GM21737 (cell line): ENCODE data around the gene RRBP1.

ENCODE experiments used
- ATAC-seq: cut with Tn5 transposase; IDR thresholded peaks from one replicate; pipeline ENCODE4 v1.9.1; 2021; ENCODE audit warnings: mild to moderate bottlenecking, moderate library complexity; ENCODE audit not compliant: unreplicated experiment

RRBP1 gene

GRCh38 chr20:17637985-17638640, 43.9 kb downstream of the RRBP1 start:
- ATAC-seq, result no peak

- no peak for ATAC-seq
Observed at GRCh38 chr20:17637413-17637780, 44.6 kb downstream of the RRBP1 start.

- no peak for ATAC-seq
Observed at GRCh38 chr20:17636523-17637412, 45.3 kb downstream of the RRBP1 start.

GRCh38 chr20:17635332-17636244, 46.5 kb downstream of the RRBP1 start:
- no peak for ATAC-seq

- no peak for ATAC-seq
Observed at GRCh38 chr20:17634661-17635331, 47.2 kb downstream of the RRBP1 start.

- no peak for ATAC-seq
Observed at GRCh38 chr20:17633850-17634500, 48.1 kb downstream of the RRBP1 start.

DNA sequence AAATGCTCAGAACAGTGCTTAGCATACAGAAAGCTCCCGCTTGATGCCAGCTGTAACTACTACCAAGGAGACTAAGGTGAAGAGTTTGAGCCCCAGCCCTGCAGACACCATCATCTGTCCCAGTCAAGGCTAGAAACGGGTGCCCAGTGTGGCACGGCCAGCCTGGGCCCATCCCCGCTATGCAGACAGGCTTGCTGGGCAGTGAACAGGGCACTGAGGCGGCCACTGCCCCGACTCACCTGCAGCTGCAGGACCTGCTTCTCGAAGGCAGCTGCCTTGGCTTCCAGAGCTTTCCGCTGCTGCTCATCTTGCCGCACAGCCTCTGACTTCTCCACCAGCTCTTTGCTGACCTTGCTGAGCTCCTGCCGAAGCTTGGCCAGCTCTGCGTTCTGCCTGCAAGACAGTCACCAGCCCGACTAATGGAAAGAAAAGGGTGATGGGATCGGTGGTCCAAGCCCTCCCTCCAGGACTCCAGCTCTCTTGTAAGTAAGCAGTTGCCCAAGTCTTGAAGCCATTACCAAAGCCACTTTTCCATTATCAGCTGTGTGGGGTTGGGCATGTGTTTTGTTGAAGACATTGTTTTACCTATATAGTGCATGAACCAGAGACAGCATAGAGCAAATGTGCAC, 48.7 kb downstream of the RRBP1 start:
- no peak for ATAC-seq

GRCh38 chr20:17631576-17632319, 50.3 kb downstream of the RRBP1 start:
- ATAC-seq, result no peak

DNA sequence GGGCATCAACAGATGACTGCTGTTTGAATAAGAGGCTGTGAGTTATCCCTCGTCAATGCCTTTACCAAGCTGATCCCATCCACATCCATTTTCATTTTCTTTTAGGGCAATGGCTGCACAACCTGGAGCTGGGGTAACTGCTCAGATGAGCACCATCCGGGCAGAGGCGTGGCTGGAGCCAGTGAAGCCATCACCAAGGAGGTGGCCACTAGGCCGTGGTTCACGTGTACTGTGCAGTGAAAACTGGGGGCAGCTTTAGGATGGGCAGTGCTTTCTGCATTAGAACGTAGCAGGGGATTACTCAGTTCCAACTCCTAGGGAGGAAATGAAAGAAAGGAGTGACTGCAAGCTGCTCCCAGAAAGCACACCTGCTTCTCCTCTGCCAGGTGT, 51.2 kb downstream of the RRBP1 start:
- ATAC-seq, result no peak

GRCh38 chr20:17630151-17630805, 51.8 kb downstream of the RRBP1 start:
- ATAC-seq, result no peak

DNA sequence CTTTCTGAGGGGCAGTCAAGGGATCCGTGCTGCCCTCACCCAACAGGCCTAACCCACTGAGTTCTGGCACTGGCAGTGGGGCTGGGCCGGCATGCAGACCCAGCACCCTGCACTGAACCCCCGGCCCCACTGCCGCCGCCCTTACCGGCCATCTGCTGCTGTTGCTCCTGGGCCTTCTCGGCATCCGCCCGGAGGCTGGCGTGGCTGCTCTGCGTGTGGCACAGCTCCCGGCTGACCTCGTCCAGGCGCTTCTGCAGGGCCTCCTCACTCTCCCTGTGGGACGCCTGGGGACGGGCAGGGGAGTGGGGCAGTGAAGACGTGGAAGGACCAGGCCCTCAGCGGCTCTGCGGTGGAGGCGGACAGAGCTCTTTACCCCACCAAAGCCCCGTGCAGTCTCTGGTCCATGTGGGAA, 52.4 kb downstream of the RRBP1 start:
- ATAC-seq, result no peak

- no peak for ATAC-seq
Observed at GRCh38 chr20:17629025-17629424, 53.0 kb downstream of the RRBP1 start.

DNA sequence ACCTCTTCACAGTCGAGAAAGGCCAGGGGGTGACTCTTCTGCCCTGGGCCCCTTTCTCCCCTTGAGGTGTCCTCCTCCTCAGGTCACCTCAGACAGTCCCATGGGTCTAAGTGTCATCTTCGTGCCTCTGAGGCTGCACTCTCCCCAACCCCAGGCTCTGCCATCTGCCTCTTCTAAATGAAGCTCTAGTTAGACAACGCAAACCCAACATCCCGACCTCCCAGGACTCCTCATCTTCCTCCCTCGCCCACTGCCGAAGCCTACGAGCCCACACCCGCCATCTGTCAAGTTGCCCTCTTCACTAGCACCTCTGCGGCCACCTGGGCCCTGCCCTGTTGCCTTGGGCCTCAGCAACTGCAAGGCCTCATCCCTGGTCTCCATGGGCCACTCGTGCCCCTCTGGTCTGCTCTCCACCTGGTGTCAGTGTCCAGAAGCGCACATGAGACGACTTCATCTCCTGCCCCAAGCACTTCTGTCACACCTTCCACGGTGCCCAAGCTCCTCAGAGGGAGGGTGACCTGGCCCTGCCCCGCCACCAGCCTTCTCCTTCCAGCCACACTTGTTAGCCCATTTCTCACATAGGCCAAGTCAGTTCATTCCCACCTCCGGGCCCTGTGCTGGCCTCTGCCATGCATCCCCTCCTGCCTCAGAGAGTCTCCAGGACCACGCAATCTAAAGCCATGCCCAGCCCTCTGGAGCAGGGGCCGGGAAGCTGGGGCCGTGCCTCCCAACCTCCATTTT, 53.8 kb downstream of the RRBP1 start:
- no peak for ATAC-seq

GRCh38 chr20:17627101-17627955, 54.7 kb downstream of the RRBP1 start:
- no peak for ATAC-seq

DNA sequence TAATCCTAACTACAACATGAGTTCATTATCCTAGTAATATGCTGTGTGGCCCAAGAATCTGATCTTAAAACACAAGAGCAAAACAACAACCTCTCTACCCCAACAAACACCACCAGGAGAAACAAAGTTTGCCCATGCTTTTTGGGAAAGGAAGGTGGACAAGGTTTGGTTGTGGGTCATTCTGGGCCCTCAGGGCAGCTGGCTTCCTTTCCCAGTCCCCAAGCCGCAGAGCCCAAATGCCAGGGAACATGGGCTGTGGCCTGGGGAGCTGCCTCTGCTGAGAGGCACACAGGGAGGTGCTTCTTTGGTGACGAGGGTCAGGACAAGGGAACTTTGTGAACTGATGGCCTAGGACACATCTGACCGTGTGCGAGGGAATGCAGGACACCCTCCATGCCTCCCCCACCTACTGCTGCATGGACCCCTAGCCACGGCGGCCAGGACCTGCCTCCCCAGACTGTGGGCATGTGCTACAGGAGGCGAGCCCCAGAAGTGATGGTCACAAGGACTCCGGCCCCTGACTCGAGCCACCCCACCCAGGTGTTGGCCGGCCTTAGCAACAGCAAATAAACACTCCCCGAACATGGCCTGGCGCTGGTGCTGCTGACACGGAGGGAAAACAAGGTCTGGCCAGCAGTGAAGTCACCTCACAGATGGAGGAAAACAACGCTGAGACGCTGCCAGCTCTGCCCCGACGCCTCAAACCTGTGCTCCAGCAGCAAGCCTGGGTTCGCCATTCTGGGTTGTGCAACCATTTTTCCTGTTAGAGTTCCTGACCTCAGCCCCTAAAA, 55.6 kb downstream of the RRBP1 start:
- ATAC-seq, result no peak
